IPS-20b (cell line): ENCODE measurements around the gene TBX3.

Experiments
- H3K27ac ChIP-seq: one replicate; pipeline ENCODE4 v1.5.1; 2013; ENCODE audit warnings: low read length
- H3K27me3 ChIP-seq: 2 replicates; pipeline ENCODE4 v1.6.1; 2013; ENCODE audit warnings: mild to moderate bottlenecking, low read length, inconsistent platforms; ENCODE audit not compliant: insufficient read depth
- H3K36me3 ChIP-seq: 2 replicates; pipeline ENCODE4 v1.6.1; 2013; ENCODE audit warnings: low read depth, mild to moderate bottlenecking, inconsistent platforms, low read length, moderate library complexity; ENCODE audit not compliant: insufficient read depth
- H3K4me1 ChIP-seq: 2 replicates; pipeline ENCODE4 v1.6.1; 2013; ENCODE audit warnings: mild to moderate bottlenecking, control low read depth, inconsistent platforms, low read length, moderate library complexity; ENCODE audit not compliant: insufficient read depth
- H3K4me3 ChIP-seq: 2 replicates; pipeline ENCODE4 v1.5.1; 2013; ENCODE audit warnings: mild to moderate bottlenecking, low read length, inconsistent platforms
- H3K9ac ChIP-seq: 2 replicates; pipeline ENCODE4 v1.6.1; 2013; ENCODE audit warnings: low read depth, mild to moderate bottlenecking, inconsistent platforms, low read length, moderate library complexity
- H3K9me3 ChIP-seq: 2 replicates; pipeline ENCODE4 v1.6.1; 2013; ENCODE audit warnings: mild to moderate bottlenecking, low read depth, low read length, inconsistent platforms; ENCODE audit not compliant: insufficient read depth

The TBX3 gene

DNA sequence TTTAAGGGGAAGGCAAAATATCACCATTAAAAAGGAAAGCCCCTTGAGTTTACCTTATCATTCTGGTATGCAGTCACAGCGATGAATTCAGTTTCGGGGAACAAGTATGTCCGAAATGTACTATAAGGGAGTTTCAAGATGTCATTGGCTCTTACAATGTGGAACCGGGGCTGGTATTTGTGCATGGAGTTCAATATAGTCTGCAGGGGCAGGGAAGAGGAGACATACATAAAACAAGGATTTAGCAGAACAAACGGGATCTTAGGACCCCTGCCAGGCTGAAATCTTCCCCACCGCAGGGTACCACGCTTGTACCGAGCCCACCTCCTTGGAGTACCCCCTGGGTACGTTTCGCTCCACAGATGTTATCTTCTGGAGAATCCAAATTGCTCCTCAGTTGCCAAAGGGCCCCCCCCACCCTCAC, 4.5 kb downstream of the TBX3 start:
- no peak overlapping the region for H3K27ac ChIP-seq
- H3K9me3 ChIP-seq: no peaks in the 10 kb centered on the region
- H3K36me3 ChIP-seq: no peaks in the 10 kb centered on the region
- H3K4me1 ChIP-seq: peaks cover 32% of the 10 kb centered on the region
- no peak overlapping the region for H3K4me3 ChIP-seq
- no peak overlapping the region for H3K9ac ChIP-seq
- peaks cover 97% of the 10 kb centered on the region for H3K27me3 ChIP-seq

- Histone ChIP-seq H3K4me1 (peaks cover 32% of the 10 kb centered on the region), H3K4me3 (no peak overlapping the region), H3K9me3 (no peaks in the 10 kb centered on the region), H3K27me3 (peaks cover 100% of the 10 kb centered on the region), H3K9ac (no peak overlapping the region), H3K36me3 (no peaks in the 10 kb centered on the region), H3K27ac (no peak overlapping the region)
Observed at GRCh38 chr12:114678718-114679117, 5.3 kb downstream of the TBX3 start.

GRCh38 chr12:114678028-114678427, 5.9 kb downstream of the TBX3 start:
- Histone ChIP-seq H3K4me1 (peaks cover 29% of the 10 kb centered on the region), H3K27me3 (peaks cover 100% of the 10 kb centered on the region), H3K9me3 (no peaks in the 10 kb centered on the region), H3K36me3 (no peaks in the 10 kb centered on the region), H3K27ac (no peak overlapping the region), H3K4me3 (no peak overlapping the region), H3K9ac (no peak overlapping the region)

DNA sequence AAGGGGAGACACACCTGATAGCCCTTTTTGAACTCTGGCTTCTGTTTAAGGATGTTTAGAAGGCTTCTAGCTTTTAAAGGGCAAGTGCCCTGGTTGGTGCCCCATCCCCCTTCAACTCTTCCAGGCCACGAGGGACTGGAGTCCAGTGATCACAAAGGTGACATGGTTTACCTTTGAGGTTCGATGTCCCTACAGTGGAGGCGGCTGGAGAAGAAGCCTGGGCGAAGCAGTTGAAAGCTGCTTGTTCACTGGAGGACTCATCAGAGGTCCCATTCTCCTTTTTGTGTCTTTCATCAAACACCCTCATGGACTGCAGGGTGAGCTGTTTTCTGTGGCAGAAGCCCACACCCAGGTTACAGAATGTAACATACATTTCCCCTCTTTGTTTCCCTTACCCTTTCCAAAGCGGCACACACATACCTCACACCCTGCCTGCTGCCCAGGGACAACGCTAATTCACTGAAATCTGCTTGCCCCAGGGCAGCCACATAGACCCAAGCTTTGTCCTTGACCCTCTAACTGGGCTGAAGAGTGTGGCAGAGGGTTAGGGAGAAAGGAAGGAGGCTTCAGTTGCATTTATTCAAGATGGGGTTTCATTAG, 7.7 kb downstream of the TBX3 start:
- Histone ChIP-seq H3K4me3 (no peak overlapping the region), H3K4me1 (peaks cover 29% of the 10 kb centered on the region), H3K27ac (no peak overlapping the region), H3K36me3 (no peaks in the 10 kb centered on the region), H3K9me3 (peaks cover 4% of the 10 kb centered on the region; the same call in 1 of the 2 replicates), H3K9ac (no peak overlapping the region), H3K27me3 (peaks cover 100% of the 10 kb centered on the region)

DNA sequence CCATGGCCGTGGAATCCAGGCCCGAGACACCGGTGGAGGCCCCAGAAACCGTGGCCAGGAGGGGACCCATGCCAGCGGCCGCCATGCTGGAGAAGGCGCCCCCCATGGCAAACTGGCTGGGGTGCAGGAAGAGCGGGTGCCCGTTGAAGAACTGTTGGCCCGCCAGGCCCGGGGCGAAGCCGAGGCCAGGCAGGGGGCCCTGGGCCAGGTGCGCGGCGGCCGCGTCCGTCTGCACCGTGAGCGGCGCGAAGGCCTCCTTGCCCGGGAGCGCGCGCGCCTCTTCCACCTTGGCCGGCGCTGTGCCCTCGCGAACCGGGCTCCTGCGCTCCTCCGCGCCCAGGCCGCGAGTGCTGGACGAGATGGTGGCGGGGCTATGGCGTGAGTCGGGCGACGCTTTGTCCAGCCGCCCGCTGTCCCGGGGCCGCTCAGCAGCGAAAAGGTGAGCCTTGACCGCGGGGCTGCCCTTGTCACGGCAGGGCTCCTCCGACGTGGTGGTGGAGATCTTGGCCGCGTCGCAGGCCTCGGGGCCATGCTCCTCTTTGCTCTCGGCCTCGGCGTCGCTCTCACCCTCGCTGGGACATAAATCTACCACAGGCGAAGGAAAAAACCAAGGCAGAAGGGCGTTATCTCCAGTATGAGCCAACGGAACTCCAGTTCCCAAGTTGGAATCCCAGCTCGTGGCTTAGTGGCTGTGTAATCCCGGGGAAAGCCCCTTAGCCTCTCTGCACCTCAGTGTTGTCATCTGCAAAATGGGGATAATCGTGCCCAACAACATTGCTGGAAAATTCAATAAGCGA, 9.5 kb downstream of the TBX3 start:
- H3K4me1 ChIP-seq: peaks cover 26% of the 10 kb centered on the region
- H3K27ac ChIP-seq: no peak overlapping the region
- no peak overlapping the region for H3K9ac ChIP-seq
- H3K36me3 ChIP-seq: no peaks in the 10 kb centered on the region
- H3K9me3 ChIP-seq: peaks cover 4% of the 10 kb centered on the region; the same call in 1 of the 2 replicates
- H3K4me3 ChIP-seq: peak overlapping the region; percentile 32; the same call in 1 of the 2 replicates
- peaks cover 100% of the 10 kb centered on the region for H3K27me3 ChIP-seq

DNA sequence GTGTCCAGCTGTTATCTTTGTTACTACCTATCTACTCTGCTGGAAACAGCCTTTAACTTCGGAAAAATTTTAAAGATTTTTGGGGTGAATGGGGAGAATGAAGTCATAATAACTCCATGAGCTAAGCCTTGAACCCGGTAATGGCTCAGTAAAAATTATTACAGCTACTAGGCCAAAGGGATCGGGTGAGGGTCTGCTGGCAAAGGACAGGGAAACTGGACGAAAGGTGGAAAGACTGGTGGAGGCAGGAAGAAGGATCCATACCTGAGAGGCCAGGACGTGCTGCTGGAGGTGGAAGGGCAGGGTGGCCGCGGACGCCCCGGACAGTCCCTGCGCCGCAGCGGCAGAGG, 10.1 kb downstream of the TBX3 start:
- Histone ChIP-seq H3K4me1 (peaks cover 24% of the 10 kb centered on the region), H3K4me3 (no peak overlapping the region), H3K9ac (no peak overlapping the region), H3K36me3 (no peaks in the 10 kb centered on the region), H3K27ac (no peak overlapping the region), H3K27me3 (peaks cover 100% of the 10 kb centered on the region), H3K9me3 (peaks cover 4% of the 10 kb centered on the region; the same call in 1 of the 2 replicates)

DNA sequence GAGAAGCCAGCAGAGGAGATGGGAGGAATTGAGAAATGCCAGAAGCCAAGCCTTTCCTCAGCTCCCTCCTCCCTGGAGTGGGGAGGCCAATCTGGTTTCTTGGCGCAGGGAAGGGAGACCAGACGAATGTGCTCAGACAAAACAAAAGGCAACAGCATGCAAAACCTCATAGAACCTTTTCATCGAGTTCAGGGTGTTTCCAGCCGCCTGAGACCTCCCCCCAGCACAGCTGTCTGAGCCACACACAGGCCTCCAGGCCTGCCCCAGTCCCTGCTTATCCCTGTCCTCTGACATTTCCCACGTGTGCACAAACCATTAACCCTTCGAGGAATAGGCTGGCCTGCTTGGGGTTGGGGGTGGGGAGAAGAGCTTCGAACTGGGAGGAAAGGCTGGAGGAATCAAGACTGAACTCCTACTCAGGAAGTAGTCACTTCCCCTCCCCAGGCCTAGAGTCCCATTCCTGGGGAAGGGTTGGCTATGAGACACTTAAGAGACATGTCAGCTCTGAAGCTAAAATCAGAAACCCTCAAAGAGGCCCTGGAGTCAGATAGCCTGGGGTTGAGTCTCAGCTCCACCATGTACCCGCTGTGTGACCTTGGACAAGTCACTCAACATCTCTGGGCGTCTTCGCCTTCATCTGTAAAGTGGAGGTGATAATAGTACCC, 10.7 kb downstream of the TBX3 start:
- Histone ChIP-seq H3K27me3 (peaks cover 100% of the 10 kb centered on the region), H3K9me3 (peaks cover 4% of the 10 kb centered on the region; the same call in 1 of the 2 replicates), H3K9ac (no peak overlapping the region), H3K27ac (no peak overlapping the region), H3K4me1 (peaks cover 22% of the 10 kb centered on the region; the same call in 1 of the 2 replicates), H3K36me3 (no peaks in the 10 kb centered on the region), H3K4me3 (no peak overlapping the region)

DNA sequence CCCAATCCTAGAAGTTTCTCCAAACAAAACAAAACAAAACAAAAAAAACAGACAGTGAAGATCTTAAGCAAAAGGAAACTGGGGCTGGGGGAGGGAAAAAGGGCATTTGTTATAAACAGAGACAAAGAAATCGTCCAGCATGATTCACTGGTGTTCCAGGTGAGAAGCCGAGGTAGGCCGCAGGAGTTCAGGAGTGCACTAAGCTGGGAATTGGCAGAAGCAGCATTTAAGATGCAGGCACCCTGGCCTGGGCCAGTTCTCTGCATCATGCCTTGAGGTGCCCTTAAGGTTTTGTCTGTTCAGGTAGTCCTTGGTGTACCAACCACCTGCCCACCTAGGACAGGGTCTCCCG, 11.2 kb downstream of the TBX3 start:
- Histone ChIP-seq H3K27ac (no peak overlapping the region), H3K9me3 (peaks cover 4% of the 10 kb centered on the region; the same call in 1 of the 2 replicates), H3K9ac (no peak overlapping the region), H3K4me3 (no peak overlapping the region), H3K36me3 (no peaks in the 10 kb centered on the region), H3K27me3 (peaks cover 100% of the 10 kb centered on the region), H3K4me1 (peaks cover 23% of the 10 kb centered on the region; the same call in 1 of the 2 replicates)

GRCh38 chr12:114671443-114672411, 12.2 kb downstream of the TBX3 start:
- Histone ChIP-seq H3K36me3 (no peaks in the 10 kb centered on the region), H3K4me3 (peak overlapping the region; percentile 32; the same call in 1 of the 2 replicates), H3K9me3 (peaks cover 4% of the 10 kb centered on the region; the same call in 1 of the 2 replicates), H3K4me1 (peaks cover 27% of the 10 kb centered on the region; the same call in 1 of the 2 replicates), H3K27me3 (peaks cover 100% of the 10 kb centered on the region), H3K27ac (no peak overlapping the region), H3K9ac (no peak overlapping the region)

DNA sequence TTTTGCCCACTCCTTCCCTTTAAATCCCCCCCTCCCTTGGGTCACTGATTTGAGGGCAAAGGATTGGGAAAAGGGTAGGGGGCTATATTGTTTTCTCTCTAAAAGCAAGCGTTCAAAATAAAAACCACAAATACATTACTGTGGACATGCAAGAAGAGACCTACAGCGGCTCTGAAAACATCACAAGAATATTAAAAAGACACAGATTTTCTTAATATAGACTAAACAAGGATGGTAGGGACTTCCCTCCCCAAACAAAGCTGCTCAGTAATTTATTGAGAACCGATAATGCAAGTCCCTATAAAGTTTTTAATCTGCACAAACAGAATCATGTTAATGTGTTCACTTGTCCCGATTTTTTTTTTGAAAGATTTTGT, 12.9 kb downstream of the TBX3 start:
- H3K9ac ChIP-seq: no peak overlapping the region

More for the DNA sequence above, 12.9 kb downstream of the TBX3 start:
- H3K9me3 ChIP-seq: peaks cover 4% of the 10 kb centered on the region; the same call in 1 of the 2 replicates
- no peak overlapping the region for H3K27ac ChIP-seq
- no peak overlapping the region for H3K4me3 ChIP-seq
- H3K36me3 ChIP-seq: no peaks in the 10 kb centered on the region
- H3K27me3 ChIP-seq: peaks cover 100% of the 10 kb centered on the region
- peaks cover 22% of the 10 kb centered on the region for H3K4me1 ChIP-seq
